Measurements from ENCODE around the gene AP5M1. TPM values are rescaled to one million over a fixed set of nuclear protein-coding genes. Genes with fewer than 3 reads are reported as not detected.

AP5M1 gene
- total RNA-seq, 1 donor from 2014 or later: 23.7 TPM

Other genes starting within 250 kb of the AP5M1 start
- gene EXOC5, start 66 bp upstream of the AP5M1 start, total RNA-seq: 78.6 and 120 TPM in 2 replicates
- gene NAA30, start 121.6 kb downstream of the AP5M1 start, total RNA-seq: 31.7 and 34.7 TPM in 2 replicates
- 0.14 and 0.51 TPM in 2 replicates for gene CCDC198, start 224.9 kb downstream of the AP5M1 start, total RNA-seq

All from dermis blood vessel endothelial cell (primary cell).